Measurements from ENCODE around the gene TPST2.

TPST2 gene

GRCh38 chr22:26610072-26610958 lies 20.4 kb upstream of the TPST2 start:
- peak; percentile 77 for DNase-seq

GRCh38 chr22:26609287-26609686 lies 19.4 kb upstream of the TPST2 start:
- no peak for DNase-seq

- no peak for DNase-seq
These were observed 18.2 kb upstream of the TPST2 start for GRCh38 chr22:26608129-26608528.

GRCh38 chr22:26606611-26607010 lies 16.7 kb upstream of the TPST2 start:
- DNase-seq = no peak

GRCh38 chr22:26604368-26604767 lies 14.4 kb upstream of the TPST2 start:
- no peak for DNase-seq

GRCh38 chr22:26602127-26602526 lies 12.2 kb upstream of the TPST2 start:
- DNase-seq = no peak

GRCh38 chr22:26601726-26602125 lies 11.8 kb upstream of the TPST2 start:
- DNase-seq = no peak

GRCh38 chr22:26599505-26599904 lies 9.6 kb upstream of the TPST2 start:
- no peak for DNase-seq

- no peak for DNase-seq
These were observed 7.5 kb upstream of the TPST2 start for GRCh38 chr22:26597480-26597879.

GRCh38 chr22:26597026-26597425 lies 7.1 kb upstream of the TPST2 start:
- no peak for DNase-seq

GRCh38 chr22:26593763-26594162 lies 3.8 kb upstream of the TPST2 start:
- no peak for DNase-seq

- DNase-seq = no peak
These were observed 2.5 kb upstream of the TPST2 start for GRCh38 chr22:26592421-26592891.

GRCh38 chr22:26589367-26589844 lies 526 bp downstream of the TPST2 start:
- peak; percentile 41 for DNase-seq

GRCh38 chr22:26588729-26589366 lies 1.1 kb downstream of the TPST2 start:
- DNase-seq = no peak

GRCh38 chr22:26587991-26588613 lies 1.8 kb downstream of the TPST2 start:
- no peak for DNase-seq

- DNase-seq = no peak
These were observed 3.2 kb downstream of the TPST2 start for GRCh38 chr22:26586556-26587325.

- DNase-seq = peak; percentile 71
These were observed 4.7 kb downstream of the TPST2 start for GRCh38 chr22:26585104-26585790.

- DNase-seq = no peak
These were observed 5.9 kb downstream of the TPST2 start for GRCh38 chr22:26584010-26584409.

- DNase-seq = no peak
These were observed 8.2 kb downstream of the TPST2 start for GRCh38 chr22:26581633-26582168.

GRCh38 chr22:26581026-26581425 lies 8.9 kb downstream of the TPST2 start:
- no peak for DNase-seq

GRCh38 chr22:26580240-26580962 lies 9.5 kb downstream of the TPST2 start:
- DNase-seq = no peak
